GM12878 (cell line): ENCODE results near the gene ANAPC16. TPM values are rescaled to one million over a fixed set of nuclear protein-coding genes. Genes with fewer than 3 reads are reported as not detected.

Source experiments
- CBFB ChIP-seq: IDR thresholded peaks from 2 replicates; pipeline ENCODE4 v1.6.1; 2016; ENCODE audit warnings: antibody characterized with exemption, low read depth
- CUX1 ChIP-seq: IDR thresholded peaks from 2 replicates; pipeline ENCODE4 v1.6.1; 2012; ENCODE audit warnings: improper control_type of control experiment, low read depth, low read length; ENCODE audit not compliant: insufficient replicate concordance
- ESRRA ChIP-seq: IDR thresholded peaks from 2 replicates; pipeline ENCODE4 v1.6.1; 2012; ENCODE audit warnings: mild to moderate bottlenecking, low read length, improper control_type of control experiment
- MTA3 ChIP-seq: IDR thresholded peaks from 2 replicates; pipeline ENCODE4 v1.6.1; 2012; ENCODE audit warnings: low read length, inconsistent platforms, borderline replicate concordance
- MXI1 ChIP-seq: fragments of 150-350 bp; IDR thresholded peaks from 2 replicates; pipeline ENCODE4 v1.6.1; 2011; ENCODE audit warnings: low read depth, mild to moderate bottlenecking, inconsistent platforms, low read length, improper control_type of control experiment
- MYB ChIP-seq: fragments of 150-350 bp; IDR thresholded peaks from 2 replicates; pipeline ENCODE4 v1.6.1; 2014; ENCODE audit warnings: mild to moderate bottlenecking, low read depth, low read length, borderline replicate concordance
- NR2C1 ChIP-seq: fragments of 450-650 bp; IDR thresholded peaks from 2 replicates; pipeline ENCODE4 v1.6.1; 2017; ENCODE audit warnings: antibody characterized with exemption, mild to moderate bottlenecking, moderate library complexity
- POLR2AphosphoS5 ChIP-seq: IDR thresholded peaks from 2 replicates; pipeline ENCODE4 v1.6.1; 2011; ENCODE audit warnings: mild to moderate bottlenecking, low read length, inconsistent platforms
- RELB ChIP-seq: fragments of 450-650 bp; IDR thresholded peaks from 2 replicates; pipeline ENCODE4 v1.6.1; 2017; ENCODE audit warnings: low read depth, mild to moderate bottlenecking, moderate library complexity
- REST ChIP-seq: IDR thresholded peaks from 2 replicates; pipeline ENCODE4 v1.6.1; 2012; ENCODE audit warnings: mild to moderate bottlenecking, low read depth, low read length
- SMAD1 ChIP-seq: fragments of 450-650 bp; IDR thresholded peaks from 2 replicates; pipeline ENCODE4 v1.6.1; 2018; ENCODE audit warnings: mild to moderate bottlenecking, low read depth; ENCODE audit not compliant: partially characterized antibody
- STAT3 ChIP-seq: IDR thresholded peaks from 2 replicates; pipeline ENCODE4 v1.6.1; 2011; ENCODE audit warnings: low read depth, low read length, improper control_type of control experiment
- TARDBP ChIP-seq: IDR thresholded peaks from 2 replicates; pipeline ENCODE4 v1.6.1; 2016; ENCODE audit warnings: borderline replicate concordance
- USF2 ChIP-seq: IDR thresholded peaks from 2 replicates; pipeline ENCODE4 v1.6.1; 2011; ENCODE audit warnings: low read depth, low read length, improper control_type of control experiment, borderline replicate concordance
- ZSCAN29 ChIP-seq: fragments of 450-650 bp; IDR thresholded peaks from 2 replicates; pipeline ENCODE4 v1.6.1; 2017; ENCODE audit warnings: mild to moderate bottlenecking, moderate library complexity
- polyA plus RNA-seq, 11 experiments: library from polyadenylated mRNA; depleted of rRNA in 4 of 11; unstranded in 6 of 11; stranded (reverse) in 5 of 11; fragments of >200 nt; fragmentation: Nextera tagmentation in 4 of 11; fragmentation: Illumina TruSeq in 1 of 11; extraction: Ambion mirVana in 4 of 11; extraction: Trizol in 1 of 11; gene quantifications; 1 replicate in 1 of 11; 2 replicates in 10 of 11; pipeline versions ENCODE4 v1.2.1 to v1.2.3, GENCODE V29; 2011 to 2016; ENCODE audit warnings: inconsistent platforms in 2 of 11, missing spikeins in 2 of 11, low read depth in 1 of 11
- total RNA-seq, 4 experiments: library from RNA; depleted of rRNA in 3 of 4; stranded (reverse); fragments of >200 nt in 3 of 4; fragmentation: Illumina TruSeq in 1 of 4; extraction: Trizol in 1 of 4; gene quantifications; 2 replicates each; pipeline versions ENCODE4 v1.2.1 to v1.2.3, GENCODE V29; 2013 to 2021
- TF ChIP-seq, protein P1 (sequence below): IDR thresholded peaks from 2 replicates; pipeline ENCODE4 v1.6.1; 2012; ENCODE audit warnings: low read length, inconsistent platforms

The ANAPC16 gene
- total and polyA plus RNA-seq, 10 of the 15 experiments (the other 5 are each of a cell fraction or from before 2014, with no cell fraction given), result 66.9 to 208 (median 134) TPM

DNA sequence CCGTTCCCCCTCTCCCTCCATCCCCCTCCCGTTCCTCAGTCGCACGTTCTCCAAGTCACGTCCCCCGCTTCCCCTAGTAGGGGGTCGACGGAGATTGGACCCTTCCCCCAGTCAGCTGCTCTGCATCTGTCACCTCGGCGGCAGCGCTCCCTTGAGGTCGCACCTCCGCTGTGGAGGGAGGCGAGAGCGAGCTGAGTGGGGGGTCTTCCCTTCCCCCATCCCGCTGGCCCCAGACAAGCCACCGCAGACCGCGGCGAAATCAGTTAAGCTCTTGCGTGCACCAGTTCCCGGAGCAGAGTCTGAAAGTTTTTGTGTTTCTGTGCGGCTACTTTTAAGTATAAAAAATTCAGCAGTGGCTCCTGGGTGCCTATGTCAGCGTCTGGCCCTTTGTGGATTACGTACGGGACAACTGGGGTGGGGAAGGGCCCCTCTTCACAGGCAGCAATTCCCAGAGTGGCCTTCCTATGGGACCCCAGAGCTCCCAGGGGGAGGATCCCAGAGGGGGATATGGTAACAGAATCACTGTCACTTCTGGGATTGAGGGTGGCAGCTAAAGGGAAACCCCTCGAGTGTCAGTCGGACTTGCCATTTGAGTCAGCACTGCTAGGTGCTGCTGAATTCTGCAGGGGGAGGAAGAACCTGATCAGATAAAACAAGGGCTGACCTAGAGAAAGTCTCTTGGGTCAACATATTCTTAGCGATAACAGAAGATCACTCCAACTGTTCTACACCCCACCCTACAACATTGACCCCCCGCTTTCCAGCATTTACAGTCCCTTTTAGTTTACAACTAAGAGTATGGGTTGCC is 45.4 kb downstream of the ANAPC16 start (continued):
- TF ChIP-seq CUX1 (peak; percentile 96), REST (no peak), ESRRA (no peak; the same call in 1 of the 2 replicates), MYB (peak; percentile 59), SMAD1 (no peak), STAT3 (peak; percentile 95; the same call in 1 of the 2 replicates), CBFB (0 out of 2 replicates have a peak, but pooled peaks have one; percentile 33), POLR2AphosphoS5 (peak; percentile 66; the same call in 1 of the 2 replicates), MTA3 (0 out of 2 replicates have a peak, but pooled peaks have one; percentile 85), USF2 (no peak), NR2C1 (no peak), TARDBP (no peak; the same call in 1 of the 2 replicates), ZSCAN29 (peak; percentile 49), RELB (peak; percentile 99), MXI1 (peak; percentile 37; the same call in 1 of the 2 replicates)
- TF ChIP-seq, protein P1, sequence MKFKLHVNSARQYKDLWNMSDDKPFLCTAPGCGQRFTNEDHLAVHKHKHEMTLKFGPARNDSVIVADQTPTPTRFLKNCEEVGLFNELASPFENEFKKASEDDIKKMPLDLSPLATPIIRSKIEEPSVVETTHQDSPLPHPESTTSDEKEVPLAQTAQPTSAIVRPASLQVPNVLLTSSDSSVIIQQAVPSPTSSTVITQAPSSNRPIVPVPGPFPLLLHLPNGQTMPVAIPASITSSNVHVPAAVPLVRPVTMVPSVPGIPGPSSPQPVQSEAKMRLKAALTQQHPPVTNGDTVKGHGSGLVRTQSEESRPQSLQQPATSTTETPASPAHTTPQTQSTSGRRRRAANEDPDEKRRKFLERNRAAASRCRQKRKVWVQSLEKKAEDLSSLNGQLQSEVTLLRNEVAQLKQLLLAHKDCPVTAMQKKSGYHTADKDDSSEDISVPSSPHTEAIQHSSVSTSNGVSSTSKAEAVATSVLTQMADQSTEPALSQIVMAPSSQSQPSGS, result peak; percentile 89
